Spleen (tissue), 11 donors: ENCODE results near the gene USP16. TPM values are rescaled to one million over a fixed set of nuclear protein-coding genes. Genes with fewer than 3 reads are reported as not detected.

ENCODE experiments used
- DNase-seq: peaks from one replicate; pipeline ENCODE4 v3.0.0-alpha.2; 2020
- H3K27ac ChIP-seq, 8 donors: fragments of 200-600 bp; sonication (generic) in 7 of 8; 1 replicate in 4 of 8; 2 replicates in 4 of 8; pipeline versions ENCODE4 v1.5.0 to v1.8.0; 2016 to 2021; ENCODE audit warnings: inconsistent platforms in 4 of 8, mild to moderate bottlenecking in 4 of 8, moderate library complexity in 1 of 8
- H3K27me3 ChIP-seq, 7 donors: fragments of 200-600 bp; sonication (generic) in 6 of 7; replicated peaks in 1 of 7; 1 replicate in 4 of 7; 2 replicates in 3 of 7; pipeline versions ENCODE4 v1.5.0 to v1.8.0; 2016 to 2021; ENCODE audit warnings: inconsistent platforms in 3 of 7, mild to moderate bottlenecking in 1 of 7
- H3K36me3 ChIP-seq, 6 donors: fragments of 200-600 bp; sonication (generic) in 5 of 6; 1 replicate in 4 of 6; 2 replicates in 2 of 6; pipeline versions ENCODE4 v1.5.0 to v1.8.0; 2016 to 2021; ENCODE audit warnings: inconsistent platforms in 2 of 6
- H3K4me1 ChIP-seq, 6 donors: fragments of 200-600 bp; sonication (generic) in 5 of 6; 1 replicate in 3 of 6; 2 replicates in 3 of 6; pipeline versions ENCODE4 v1.5.0 to v1.8.0; 2016 to 2021; ENCODE audit warnings: inconsistent platforms in 3 of 6
- H3K4me3 ChIP-seq, 8 donors: fragments of 200-600 bp; sonication (generic) in 7 of 8; 1 replicate in 4 of 8; 2 replicates in 4 of 8; pipeline versions ENCODE4 v1.5.0 to v1.8.0; 2016 to 2021; ENCODE audit warnings: inconsistent platforms in 4 of 8, mild to moderate bottlenecking in 4 of 8, moderate library complexity in 2 of 8
- H3K9me3 ChIP-seq, 8 donors: fragments of 200-600 bp; sonication (generic) in 7 of 8; 1 replicate in 4 of 8; 2 replicates in 4 of 8; pipeline versions ENCODE4 v1.5.0 to v1.8.0; 2016 to 2021; ENCODE audit warnings: inconsistent platforms in 4 of 8
- POLR2A ChIP-seq, 3 donors: fragments of 450-650 bp; IDR thresholded peaks; one replicate each; pipeline ENCODE4 v1.5.1; 2017; ENCODE audit warnings: antibody characterized with exemption in 3 of 3, mild to moderate bottlenecking in 1 of 3
- POLR2AphosphoS5 ChIP-seq, 3 donors: sonication (generic); formaldehyde crosslinking; IDR thresholded peaks; one replicate each; pipeline ENCODE4 v1.5.1; 2017; ENCODE audit warnings: antibody characterized with exemption in 3 of 3
- WGBS, 5 donors: extraction: QIAGEN DNeasy Blood & Tissue Kit in 3 of 5; methylation state at CpG; one replicate each; pipeline versions ENCODE4 v1.1.5 to v1.1.7; 2013 to 2018; 5-methylcytosine and 5-hydroxymethylcytosine counted together
- intact Hi-C: fragments of 100-400 bp; cut with DNase I; formaldehyde crosslinking; loops from one replicate; pipeline ENCODE4 v1.15.0; 2023; ENCODE audit warnings: low total_unique reads
- polyA plus RNA-seq, 3 donors: library from polyadenylated mRNA; stranded (reverse); fragments of 200-250 nt; gene quantifications; one replicate each; pipeline ENCODE4 v1.2.1, GENCODE V29; 2013
- total RNA-seq, 7 donors: library from RNA; depleted of rRNA in 3 of 7; stranded (reverse); fragments of >200 nt in 3 of 7; fragmentation: NEBNext Ultra II Directional in 4 of 7; extraction: Animal tissue kit (Norgen Biotek cat#: 25700) in 4 of 7; gene quantifications; one replicate each; pipeline versions ENCODE4 v1.1.0 to v1.2.1, GENCODE V29; 2016 to 2021
- TF ChIP-seq, protein P1 (sequence below), 11 experiments: fragments of 200-600 bp in 7 of 11; fragments of 450-650 bp in 4 of 11; sonication (generic) in 4 of 11; IDR thresholded peaks in 8 of 11; conservative IDR thresholded peaks in 3 of 11; 1 replicate in 7 of 11; 2 replicates in 4 of 11; pipeline versions ENCODE4 v1.4.0 to v1.8.0; 2016 to 2021; ENCODE audit warnings: antibody characterized with exemption in 11 of 11, inconsistent platforms in 4 of 11, mild to moderate bottlenecking in 1 of 11
- donor health status: healthy with polysubstance abuse.
- donor health status: DM: no; HTN: no; CAD: no; lungs with moderate emphysema.
- donor health status: DM: no; HTN: no; CAD: no.
- donor health status: Bipolar disorder and iron deficiency.
- donor health status: healthy.
- donor health status: DM: no; HTN: no; CAD: no.
- donor health status: DM: yes; HTN: yes; CAD: no.

Gene USP16
- total and polyA plus RNA-seq, 10 donors, result 17.2 to 40.9 (median 35.8) TPM

DNA sequence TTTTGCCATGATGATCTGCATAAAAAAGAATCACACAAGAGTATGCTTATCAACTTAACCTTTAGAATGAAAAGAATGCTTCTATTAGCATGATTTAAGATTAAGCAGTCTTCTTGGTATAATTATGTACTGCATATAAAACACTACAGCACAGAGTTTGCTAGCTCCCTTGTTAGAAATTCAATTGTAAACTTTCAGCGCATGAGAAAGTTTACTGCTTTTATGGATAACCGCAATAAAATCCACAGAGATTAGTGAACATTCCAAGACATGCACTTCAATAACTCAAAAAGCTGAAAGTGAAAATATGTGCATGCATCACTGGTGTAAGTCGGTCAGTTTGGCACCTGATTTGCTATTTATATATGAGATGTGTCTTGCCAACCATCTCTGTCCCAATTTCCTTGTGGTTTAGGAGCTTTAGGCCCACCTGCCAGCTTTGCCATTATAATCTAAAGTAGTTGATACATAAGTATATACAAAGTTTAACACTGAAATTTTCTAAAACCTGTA lies 32.1 kb downstream of the USP16 start:
- Histone ChIP-seq H3K4me3 (no peak overlapping the region), H3K9me3 (no peaks in the 10 kb centered on the region), H3K36me3 (peaks cover 2 to 100% (median 94%) of the 10 kb centered on the region in 6 donors), H3K27ac (no peak overlapping the region), H3K4me1 (peaks cover 0 to 7% (median 0%) of the 10 kb centered on the region in 6 donors), H3K27me3 (no peaks in the 10 kb centered on the region)
- 87 to 94% (median 91%) methylated on average over 3 of the region's 3 CpGs for WGBS, 5 donors
- intact Hi-C loops, result no loop called here
- TF ChIP-seq POLR2AphosphoS5 (IDR thresholded peaks at IDR 0.05), result no peak
- TF ChIP-seq, protein P1, sequence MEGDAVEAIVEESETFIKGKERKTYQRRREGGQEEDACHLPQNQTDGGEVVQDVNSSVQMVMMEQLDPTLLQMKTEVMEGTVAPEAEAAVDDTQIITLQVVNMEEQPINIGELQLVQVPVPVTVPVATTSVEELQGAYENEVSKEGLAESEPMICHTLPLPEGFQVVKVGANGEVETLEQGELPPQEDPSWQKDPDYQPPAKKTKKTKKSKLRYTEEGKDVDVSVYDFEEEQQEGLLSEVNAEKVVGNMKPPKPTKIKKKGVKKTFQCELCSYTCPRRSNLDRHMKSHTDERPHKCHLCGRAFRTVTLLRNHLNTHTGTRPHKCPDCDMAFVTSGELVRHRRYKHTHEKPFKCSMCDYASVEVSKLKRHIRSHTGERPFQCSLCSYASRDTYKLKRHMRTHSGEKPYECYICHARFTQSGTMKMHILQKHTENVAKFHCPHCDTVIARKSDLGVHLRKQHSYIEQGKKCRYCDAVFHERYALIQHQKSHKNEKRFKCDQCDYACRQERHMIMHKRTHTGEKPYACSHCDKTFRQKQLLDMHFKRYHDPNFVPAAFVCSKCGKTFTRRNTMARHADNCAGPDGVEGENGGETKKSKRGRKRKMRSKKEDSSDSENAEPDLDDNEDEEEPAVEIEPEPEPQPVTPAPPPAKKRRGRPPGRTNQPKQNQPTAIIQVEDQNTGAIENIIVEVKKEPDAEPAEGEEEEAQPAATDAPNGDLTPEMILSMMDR (IDR thresholded peaks at IDR 0.05 in 8 of 11, conservative IDR thresholded peaks at IDR 0.05 in 3 of 11), result no peak
- no peak for DNase-seq

DNA sequence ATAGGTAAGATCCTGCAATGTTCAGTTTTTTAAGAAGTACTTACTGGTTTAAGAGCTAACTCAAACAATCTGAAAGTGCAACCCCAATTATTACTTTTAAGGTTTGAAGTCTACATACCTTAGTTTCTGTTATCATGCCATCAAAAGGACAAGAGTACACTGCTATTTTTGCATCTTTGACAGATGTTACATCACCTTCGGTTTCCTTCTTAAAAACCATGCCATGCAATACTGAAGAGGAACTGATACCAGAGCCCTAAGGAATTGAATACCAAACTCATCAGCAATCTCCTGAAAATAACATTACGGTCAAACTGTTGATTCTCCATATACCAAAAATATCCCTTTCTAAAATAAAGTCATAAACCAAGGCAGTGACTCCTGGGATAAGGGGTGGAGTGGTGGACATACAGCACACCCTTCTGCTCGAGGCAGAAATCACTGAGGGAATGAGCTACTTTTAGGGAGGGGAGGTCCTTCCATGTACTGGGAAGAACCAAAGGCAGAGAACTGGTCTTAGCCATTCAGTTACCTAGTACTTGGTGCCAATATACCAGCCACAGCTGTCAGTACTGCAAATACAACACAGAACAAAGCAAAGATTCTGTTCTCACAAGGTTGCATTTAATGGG lies 40.5 kb downstream of the USP16 start:
- Histone ChIP-seq H3K36me3 (peaks cover 4 to 100% (median 96%) of the 10 kb centered on the region in 6 donors), H3K27me3 (no peaks in the 10 kb centered on the region), H3K4me3 (no peak overlapping the region), H3K4me1 (peaks cover 0 to 30% (median 9%) of the 10 kb centered on the region in 6 donors), H3K9me3 (no peaks in the 10 kb centered on the region), H3K27ac (peak overlapping the region in 5 of 8 donors; percentile 10 to 57 (median 40))
- intact Hi-C loops, result no loop called here
- DNase-seq, result no peak
- 48 to 65% (median 54%) methylated on average over 3 of the region's 3 CpGs for WGBS, 5 donors
- TF ChIP-seq POLR2AphosphoS5 (IDR thresholded peaks at IDR 0.05), result peak in 1 of 3 donors; percentile 7
- no peak for TF ChIP-seq POLR2A (IDR thresholded peaks at IDR 0.05)

DNA sequence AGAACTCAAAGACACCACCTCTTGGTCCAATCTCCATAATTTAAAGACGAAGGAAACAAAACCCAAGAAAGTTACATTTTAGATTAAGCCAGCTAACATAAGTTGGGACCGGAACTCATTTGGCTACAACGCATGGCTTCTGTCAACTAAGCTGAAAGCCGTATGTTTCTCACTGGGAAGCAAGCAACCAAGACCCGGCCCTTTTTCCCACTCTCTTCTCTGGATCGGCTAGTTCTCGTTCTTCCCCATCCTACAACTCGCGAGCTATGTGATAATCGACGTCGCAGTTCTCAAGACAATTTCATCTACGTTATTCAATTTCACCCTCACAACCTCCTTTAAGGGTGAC lies 48.4 kb downstream of the USP16 start:
- intact Hi-C loops, result loop anchor here (10.0 kb wide), 1 partner anchor 78 kb away; the partner anchor contains the start of gene LTN1
- DNase-seq, result no peak
- no peaks in the 10 kb centered on the region for H3K27me3 ChIP-seq
- peak overlapping the region; percentile 75 to 95 (median 90) for H3K4me3 ChIP-seq
- H3K27ac ChIP-seq, result peak overlapping the region; percentile 86 to 94 (median 92)
- H3K9me3 ChIP-seq, result no peaks in the 10 kb centered on the region
- TF ChIP-seq POLR2AphosphoS5 (IDR thresholded peaks at IDR 0.05), result no peak
- TF ChIP-seq POLR2A (IDR thresholded peaks at IDR 0.05), result no peak
- TF ChIP-seq, protein P1 (IDR thresholded peaks at IDR 0.05 in 8 of 11, conservative IDR thresholded peaks at IDR 0.05 in 3 of 11), result no peak
- 0 to 1% (median 1%) methylated on average over 13 of the region's 13 CpGs for WGBS, 5 donors
- peaks cover 19 to 68% (median 40%) of the 10 kb centered on the region in 6 donors for H3K4me1 ChIP-seq
- H3K36me3 ChIP-seq, result peaks cover 0 to 30% (median 19%) of the 10 kb centered on the region in 6 donors

DNA sequence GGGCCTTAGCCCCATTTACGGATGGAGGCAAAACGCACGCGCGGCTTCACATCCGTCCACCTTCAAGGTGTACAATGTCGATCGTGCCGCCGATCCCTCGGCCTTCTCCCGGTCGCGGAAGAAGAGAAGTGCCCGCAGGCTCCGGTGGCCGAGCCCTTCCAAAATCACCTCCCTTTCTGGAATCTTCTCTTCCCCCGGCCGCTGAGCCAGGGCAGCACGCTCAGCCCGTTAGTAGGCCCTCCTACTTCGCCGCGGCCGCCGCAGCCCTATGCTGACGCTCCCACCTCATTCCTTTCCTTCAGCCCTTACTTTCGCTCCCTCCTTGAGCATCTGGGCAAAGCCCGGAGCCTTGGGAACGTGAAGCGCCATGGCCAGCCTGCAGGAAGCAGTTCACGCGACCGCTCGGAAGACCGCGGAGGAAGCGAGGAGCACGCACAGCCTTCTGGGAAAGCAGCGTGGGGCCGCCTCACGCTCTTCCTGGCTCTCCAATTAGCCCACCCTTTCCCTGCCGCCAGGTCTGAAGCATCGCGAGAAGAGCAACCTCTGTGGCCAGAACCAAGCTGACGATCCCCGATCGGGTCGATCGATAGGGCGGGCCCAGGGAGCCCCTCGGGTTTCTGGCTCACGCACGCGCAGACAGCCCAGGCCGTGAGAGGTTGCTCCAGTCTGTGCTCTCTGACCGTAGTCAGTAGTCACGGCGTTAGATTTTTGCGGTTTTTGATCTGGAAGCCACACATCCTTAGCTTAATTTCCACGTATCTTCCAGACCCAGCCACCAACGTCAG lies 48.9 kb downstream of the USP16 start, which contains the start of gene CCT8:
Gene CCT8, minus strand, starts transcription at position 427 of the 785 bp plus-strand sequence. Its CDS starts 58 bp downstream, at position 369.
- WGBS, 5 donors, result 0% methylated on average over 49 to 62 of the region's 62 CpGs
- intact Hi-C loops, result loop anchor here (10.0 kb wide), 1 partner anchor 79 kb away; the partner anchor contains the start of gene LTN1
- DNase-seq, result peak; percentile 100
- peaks cover 19 to 74% (median 45%) of the 10 kb centered on the region in 6 donors for H3K4me1 ChIP-seq
- no peaks in the 10 kb centered on the region for H3K27me3 ChIP-seq
- TF ChIP-seq POLR2AphosphoS5 (IDR thresholded peaks at IDR 0.05) (peak; percentile 97 to 98 (median 98)), POLR2A (IDR thresholded peaks at IDR 0.05) (peak; percentile 6 to 87 (median 29))
- TF ChIP-seq, protein P1 (IDR thresholded peaks at IDR 0.05 in 8 of 11, conservative IDR thresholded peaks at IDR 0.05 in 3 of 11), result peak in 2 of 11 experiments; percentile 25 to 50
- no peaks in the 10 kb centered on the region for H3K9me3 ChIP-seq
- H3K27ac ChIP-seq, result peak within 1 kb of the TSS; percentile 86 to 94 (median 92)
- peak within 1 kb of the TSS; percentile 75 to 95 (median 90) for H3K4me3 ChIP-seq
- peaks cover 0 to 24% (median 14%) of the 10 kb centered on the region in 6 donors for H3K36me3 ChIP-seq
